Posterior vena cava (tissue), 2 donors: ENCODE data around the gene TP53TG5. TPM values are rescaled to one million over a fixed set of nuclear protein-coding genes. Genes with fewer than 3 reads are reported as not detected.
A peak's percentile ranks its signal among the peaks of the same experiment; 100 is the strongest.

ENCODE experiments used
- DNase-seq: peaks from one replicate; pipeline ENCODE4 v3.0.0-alpha.2; 2020; ENCODE audit warnings: low spot score
- intact Hi-C, 2 donors: fragments of 100-400 bp; cut with DNase I; formaldehyde crosslinking; loops; one replicate each; pipeline versions ENCODE4 v1.14.1 to v1.14.2; 2022 to 2023
- long read RNA-seq, 2 donors: library from polyadenylated mRNA; unstranded; transcript quantifications; one replicate each; pipeline ENCODE4 v2.0.0, GENCODE V29; 2020 to 2021
- total RNA-seq, 2 donors: library from RNA; stranded (reverse); fragmentation: NEBNext Ultra II Directional; extraction: Animal tissue kit (Norgen Biotek cat#: 25700); gene quantifications; one replicate each; pipeline ENCODE4 v1.2.1, GENCODE V29; 2021
- donor health status: DM: yes; HTN: yes; CAD: no.
- donor health status: DM: yes; HTN: yes; CAD: no.

The TP53TG5 gene
- 1 to 10 TPM; 1.4 to 2.0 TPM for total RNA-seq
- long read RNA-seq, donor 1, partial matches to known transcripts, result 0 of 1 reads
- long read RNA-seq, donor 1, other reads (novel, unspliced or antisense), result 1 of 1 reads
- long read RNA-seq, donor 2, result 0 reads

DNA sequence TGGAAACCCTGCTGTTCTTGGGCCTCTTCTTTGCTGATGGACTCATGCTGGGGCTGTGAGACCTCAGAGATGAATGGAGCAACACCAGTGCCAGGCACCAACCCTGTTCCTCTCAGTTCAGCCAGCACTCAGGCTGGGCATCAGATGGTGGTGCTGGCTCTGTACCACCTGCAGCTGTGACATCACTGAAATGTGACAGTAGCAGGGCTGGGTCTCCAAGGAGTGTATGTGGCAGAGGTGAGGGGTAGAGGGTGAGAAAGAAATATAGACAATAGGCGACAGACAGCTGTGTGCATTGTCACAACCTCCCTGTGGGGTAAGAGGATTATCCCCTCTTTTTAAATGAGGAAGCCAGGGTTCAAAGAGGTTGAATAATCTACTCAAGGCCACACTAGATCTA lies at the start of gene TP53TG5:
TSS of gene TP53TG5 (minus strand) at position 135 of the 400 bp plus-strand sequence. CDS start at position 46, 89 bp downstream.
- DNase-seq, result no peak
- intact Hi-C loops, result no loop called here

GRCh38 chr20:45427236-45428149 lies 49.4 kb upstream of the TP53TG5 start:
- intact Hi-C loops, result no loop called here
- no peak for DNase-seq

DNA sequence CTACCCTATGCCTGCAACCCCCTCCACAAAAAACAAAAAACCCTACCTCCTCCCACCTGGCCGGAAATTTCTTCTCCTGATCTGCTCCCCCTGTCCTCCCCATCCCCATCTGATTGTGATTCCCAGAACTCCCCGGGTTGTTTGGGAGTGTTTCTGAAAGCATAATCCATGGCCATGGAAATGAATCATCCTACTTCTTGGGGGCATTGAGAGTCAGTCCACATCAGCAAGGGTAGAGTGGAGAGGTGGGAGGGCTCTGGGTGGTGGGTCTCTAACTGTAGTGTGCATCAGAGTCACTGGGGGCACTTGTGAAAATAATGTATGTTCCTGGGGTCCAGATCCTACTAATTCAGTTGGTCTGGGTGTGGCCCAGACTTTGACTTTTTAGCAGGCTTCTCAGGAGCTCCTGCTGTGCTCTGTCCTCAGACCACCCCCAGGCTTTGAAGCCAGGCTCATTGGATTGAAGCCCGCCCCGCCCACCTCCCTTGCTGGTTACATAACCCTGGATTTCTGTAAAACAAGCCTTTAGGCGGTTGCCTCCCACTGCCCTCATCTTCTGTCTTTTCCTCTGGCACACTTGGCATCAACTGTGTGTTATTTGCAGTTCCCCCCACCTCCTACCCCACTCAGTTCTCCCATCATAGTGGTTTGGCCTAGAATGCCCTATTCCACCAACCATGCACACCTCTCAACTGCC lies 48.3 kb upstream of the TP53TG5 start:
- no peak for DNase-seq
- intact Hi-C loops, result no loop called here

DNA sequence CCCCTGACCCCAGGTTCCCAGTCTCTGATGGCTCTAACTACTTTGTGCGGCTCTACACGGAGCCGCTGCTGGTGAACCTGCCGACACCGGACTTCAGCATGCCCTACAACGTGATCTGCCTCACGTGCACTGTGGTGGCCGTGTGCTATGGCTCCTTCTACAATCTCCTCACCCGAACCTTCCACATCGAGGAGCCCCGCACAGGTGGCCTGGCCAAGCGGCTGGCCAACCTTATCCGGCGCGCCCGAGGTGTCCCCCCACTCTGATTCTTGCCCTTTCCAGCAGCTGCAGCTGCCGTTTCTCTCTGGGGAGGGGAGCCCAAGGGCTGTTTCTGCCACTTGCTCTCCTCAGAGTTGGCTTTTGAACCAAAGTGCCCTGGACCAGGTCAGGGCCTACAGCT lies 47.4 kb upstream of the TP53TG5 start:
- intact Hi-C loops, result no loop called here
- DNase-seq, result no peak

GRCh38 chr20:45423700-45424099 lies 45.6 kb upstream of the TP53TG5 start:
- intact Hi-C loops, result no loop called here
- no peak for DNase-seq

- no peak for DNase-seq
- intact Hi-C loops, result no loop called here
Observed at GRCh38 chr20:45420125-45420524, 42.0 kb upstream of the TP53TG5 start.

DNA sequence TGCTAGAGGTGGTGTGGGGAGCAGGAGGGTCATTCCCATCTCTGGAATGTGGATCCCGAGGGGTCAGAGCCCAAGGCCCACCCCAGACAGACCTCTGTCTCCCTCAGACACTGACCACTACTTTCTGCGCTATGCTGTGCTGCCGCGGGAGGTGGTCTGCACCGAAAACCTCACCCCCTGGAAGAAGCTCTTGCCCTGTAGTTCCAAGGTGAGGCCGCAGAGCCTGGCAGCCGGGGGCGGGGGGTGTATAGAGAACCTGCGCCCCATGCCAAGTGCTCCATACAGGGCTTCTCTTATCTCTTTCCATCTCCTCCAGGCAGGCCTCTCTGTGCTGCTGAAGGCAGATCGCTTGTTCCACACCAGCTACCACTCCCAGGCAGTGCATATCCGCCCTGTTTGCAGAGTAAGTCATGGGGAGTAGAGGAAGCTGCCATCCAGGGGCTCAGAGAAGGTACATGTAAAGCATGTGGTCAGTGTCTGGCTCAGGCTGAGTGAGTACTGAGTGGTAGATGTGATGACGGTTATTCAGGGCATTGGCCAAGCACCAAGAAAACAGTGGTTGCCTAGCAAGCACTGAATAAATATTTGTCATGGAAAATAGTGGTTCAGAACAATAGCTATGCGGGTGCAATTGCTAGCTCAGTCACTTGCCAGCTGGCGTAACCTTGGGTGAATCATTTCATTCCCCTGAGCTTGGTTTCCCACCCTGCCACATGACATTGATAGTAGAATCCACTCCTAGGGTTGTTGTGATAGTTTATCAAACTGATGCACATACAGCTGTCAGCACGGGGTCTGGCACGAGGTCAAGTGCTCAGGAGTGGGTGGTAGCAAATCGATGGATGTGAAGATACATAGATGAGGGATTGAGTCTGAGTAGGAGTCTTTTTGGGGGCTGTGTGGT lies 41.3 kb upstream of the TP53TG5 start:
- peak; percentile 92 for DNase-seq
- intact Hi-C loops, result no loop called here

- no peak for DNase-seq
- intact Hi-C loops, result no loop called here
Observed at GRCh38 chr20:45416917-45417316, 38.8 kb upstream of the TP53TG5 start.

GRCh38 chr20:45415822-45416637 lies 37.9 kb upstream of the TP53TG5 start, which contains the start of gene PIGT:
Gene PIGT (plus strand): TSS chr20:45416141. CDS start chr20:45416157, 16 bp downstream.
- DNase-seq, result peak; percentile 97
- intact Hi-C loops, result no loop called here

DNA sequence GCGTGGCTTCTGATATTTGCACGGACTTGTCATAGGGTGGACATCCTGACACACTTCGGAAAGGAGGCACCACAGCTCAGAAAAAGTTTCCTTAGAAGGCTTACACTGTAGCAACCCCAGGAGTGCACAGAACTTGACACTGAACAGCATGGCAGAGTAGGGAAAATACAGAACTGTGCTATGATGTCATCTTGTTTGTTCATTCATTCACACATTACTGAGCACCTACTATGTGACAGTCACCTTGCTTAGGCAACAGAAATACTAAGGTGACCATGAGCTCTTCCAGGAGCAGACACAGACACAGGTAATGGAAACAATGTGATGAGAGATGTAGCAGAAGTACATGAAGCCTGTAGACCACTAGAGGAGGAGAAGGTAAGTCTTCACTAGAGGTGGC lies 35.4 kb upstream of the TP53TG5 start:
- no peak for DNase-seq
- intact Hi-C loops, result no loop called here

- intact Hi-C loops, result no loop called here
Observed at GRCh38 chr20:45412653-45413052, 34.5 kb upstream of the TP53TG5 start.

GRCh38 chr20:45410887-45411286 lies 32.8 kb upstream of the TP53TG5 start:
- intact Hi-C loops, result no loop called here
- no peak for DNase-seq

More at GRCh38 chr20:45412653-45413052, 34.5 kb upstream of the TP53TG5 start:
- DNase-seq, result no peak

DNA sequence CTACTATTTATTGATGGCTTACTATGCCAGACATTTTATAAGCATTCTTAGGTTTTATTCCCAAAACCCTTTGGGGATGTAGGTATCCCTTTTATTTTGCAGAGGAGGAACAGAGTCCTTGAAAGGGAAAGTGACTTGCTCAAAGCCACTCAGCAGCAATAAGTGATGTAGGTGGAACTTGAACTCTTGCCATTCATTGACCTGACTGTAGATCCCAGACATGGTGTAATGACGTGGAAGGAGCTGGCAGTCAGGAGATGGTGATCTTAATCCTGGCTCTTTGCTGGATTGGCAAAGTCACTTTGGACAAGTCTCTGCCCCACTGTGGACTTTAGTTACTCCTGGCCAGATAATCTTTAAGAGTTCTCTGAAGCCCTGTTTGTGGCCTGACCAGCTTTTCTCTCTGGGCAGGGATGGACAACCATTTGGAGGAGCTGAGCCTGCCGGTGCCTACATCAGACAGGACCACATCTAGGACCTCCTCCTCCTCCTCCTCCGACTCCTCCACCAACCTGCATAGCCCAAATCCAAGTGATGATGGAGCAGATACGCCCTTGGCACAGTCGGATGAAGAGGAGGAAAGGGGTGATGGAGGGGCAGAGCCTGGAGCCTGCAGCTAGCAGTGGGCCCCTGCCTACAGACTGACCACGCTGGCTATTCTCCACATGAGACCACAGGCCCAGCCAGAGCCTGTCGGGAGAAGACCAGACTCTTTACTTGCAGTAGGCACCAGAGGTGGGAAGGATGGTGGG lies 31.6 kb upstream of the TP53TG5 start:
- intact Hi-C loops, result loop anchor here in 1 of 2 donors (5.0 kb wide), 1 partner anchor 37 kb away; no protein-coding TSS in a partner anchor
- DNase-seq, result no peak

DNA sequence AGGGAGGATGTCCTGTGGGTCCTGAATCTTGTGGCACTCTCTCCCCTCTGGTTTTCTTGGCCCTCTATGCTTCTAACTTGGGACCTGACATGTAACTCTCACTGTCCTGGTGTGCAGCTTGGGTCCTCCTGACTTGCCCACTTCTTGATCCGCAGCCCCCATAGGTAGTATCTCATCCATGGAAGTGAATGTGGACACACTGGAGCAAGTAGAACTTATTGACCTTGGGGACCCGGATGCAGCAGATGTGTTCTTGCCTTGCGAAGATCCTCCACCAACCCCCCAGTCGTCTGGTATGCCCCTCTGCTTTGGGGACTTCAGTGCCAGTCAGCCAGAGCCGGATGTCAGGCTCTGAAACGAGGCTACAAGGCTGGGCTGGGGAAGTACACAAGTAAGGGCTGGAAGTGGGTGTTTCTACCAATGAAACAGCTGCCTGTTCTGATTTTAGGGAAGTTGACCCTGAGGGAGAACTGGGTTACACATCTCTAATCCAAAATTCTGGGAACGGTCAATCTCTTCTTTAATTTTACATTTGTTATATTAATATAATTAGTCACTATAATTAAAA lies 30.6 kb upstream of the TP53TG5 start:
- no peak for DNase-seq
- intact Hi-C loops, result loop anchor here in 1 of 2 donors (5.0 kb wide), 1 partner anchor 36 kb away; no protein-coding TSS in a partner anchor

DNA sequence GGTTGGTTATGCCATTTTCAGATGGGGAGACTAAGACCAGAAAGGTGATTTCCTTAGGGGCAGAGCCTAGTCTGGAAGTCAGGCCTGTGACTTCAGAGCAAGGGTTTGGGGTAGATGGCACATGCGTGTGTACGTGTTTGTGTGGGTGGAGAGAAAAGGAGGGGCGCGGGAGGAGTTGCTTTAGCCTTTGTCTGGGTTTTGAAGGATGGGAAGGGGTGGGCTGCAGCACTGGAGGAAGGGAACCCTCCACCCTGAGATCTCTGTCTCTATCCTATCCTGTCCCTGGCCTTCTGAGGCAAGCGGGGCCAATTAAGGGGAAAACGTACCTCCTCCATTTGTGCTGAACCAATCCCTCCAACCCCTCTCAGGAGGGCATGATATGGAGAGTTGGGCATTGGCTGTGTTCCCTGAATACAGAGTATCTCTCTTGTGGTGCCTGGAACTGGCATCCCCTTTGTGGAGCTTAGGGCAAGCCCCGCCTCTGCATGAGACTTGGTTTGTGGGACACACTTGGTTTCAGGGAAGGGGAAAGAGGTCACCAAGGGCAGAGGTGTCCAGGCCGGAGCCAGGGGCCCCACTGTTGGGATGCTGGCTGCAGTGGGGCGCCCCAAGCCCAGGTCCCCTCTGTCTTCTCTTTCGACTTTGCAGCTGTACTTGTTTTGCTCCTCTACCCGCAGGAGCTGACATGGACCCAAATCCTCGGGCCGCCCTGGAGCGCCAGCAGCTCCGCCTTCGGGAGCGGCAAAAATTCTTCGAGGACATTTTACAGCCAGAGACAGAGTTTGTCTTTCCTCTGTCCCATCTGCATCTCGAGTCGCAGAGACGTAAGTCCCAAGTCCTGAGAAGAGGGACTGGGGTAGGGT lies 29.9 kb upstream of the TP53TG5 start, which contains the start of gene DBNDD2:
TSS of gene DBNDD2 (plus strand) at position 507 of the 863 bp plus-strand sequence. CDS start at position 686, 179 bp downstream.
- intact Hi-C loops, result loop anchor here (2.0 to 5.0 kb wide), 2 partner anchors 35 to 36 kb away; no protein-coding TSS in a partner anchor
- DNase-seq, result no peak
